ENCODE data around the gene AGAP5. TPM values are rescaled to one million over a fixed set of nuclear protein-coding genes. Genes with fewer than 3 reads are reported as not detected.

AGAP5 gene
- total and polyA plus RNA-seq, 2 of the 13 experiments (the other 11 are each of a cell fraction or from before 2014, with no cell fraction given): 5.3 to 7.9 TPM

DNA sequence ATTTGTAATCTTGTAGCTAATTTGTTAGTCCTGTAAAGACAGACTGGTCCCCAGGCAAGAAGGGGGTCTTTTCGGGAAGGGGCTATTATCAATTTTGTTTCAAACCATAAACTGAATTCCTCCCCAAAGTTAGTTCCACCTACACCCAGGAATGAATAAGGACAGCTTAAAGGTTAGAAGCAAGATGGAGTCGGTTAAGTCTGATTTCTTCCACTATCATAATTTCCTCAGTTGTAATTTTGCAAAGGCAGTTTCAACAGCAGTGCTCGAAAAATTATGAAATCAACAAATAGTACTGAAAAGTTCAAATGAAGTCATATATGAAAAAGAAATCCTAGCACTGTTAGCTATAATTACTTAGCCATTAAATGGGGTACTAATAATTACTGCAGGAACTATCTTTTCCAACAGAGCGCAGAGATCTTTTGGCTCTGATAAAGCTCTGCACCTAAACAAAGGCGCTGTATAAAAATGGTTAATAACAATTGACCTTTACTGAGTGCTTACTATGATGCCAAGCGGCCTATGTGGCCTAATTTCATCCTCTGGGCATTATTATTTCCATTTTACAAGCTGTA lies 45.5 kb upstream of the AGAP5 start (continued):
- TF ChIP-seq NR2F6 (IDR thresholded peaks at IDR 0.05): no peak
- no peak for TF ChIP-seq NR2F6 (CRISPR knock-in tag; IDR thresholded peaks at IDR 0.05)
- TF ChIP-seq, protein P1, sequence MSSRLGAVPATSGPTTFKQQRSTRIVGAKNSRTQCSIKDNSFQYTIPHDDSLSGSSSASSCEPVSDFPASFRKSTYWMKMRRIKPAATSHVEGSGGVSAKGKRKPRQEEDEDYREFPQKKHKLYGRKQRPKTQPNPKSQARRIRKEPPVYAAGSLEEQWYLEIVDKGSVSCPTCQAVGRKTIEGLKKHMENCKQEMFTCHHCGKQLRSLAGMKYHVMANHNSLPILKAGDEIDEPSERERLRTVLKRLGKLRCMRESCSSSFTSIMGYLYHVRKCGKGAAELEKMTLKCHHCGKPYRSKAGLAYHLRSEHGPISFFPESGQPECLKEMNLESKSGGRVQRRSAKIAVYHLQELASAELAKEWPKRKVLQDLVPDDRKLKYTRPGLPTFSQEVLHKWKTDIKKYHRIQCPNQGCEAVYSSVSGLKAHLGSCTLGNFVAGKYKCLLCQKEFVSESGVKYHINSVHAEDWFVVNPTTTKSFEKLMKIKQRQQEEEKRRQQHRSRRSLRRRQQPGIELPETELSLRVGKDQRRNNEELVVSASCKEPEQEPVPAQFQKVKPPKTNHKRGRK (CRISPR knock-in tag; IDR thresholded peaks at IDR 0.05): no peak
- no peak for TF ChIP-seq SUZ12 (IDR thresholded peaks at IDR 0.05; ENCODE audit: low read depth, low read length)
- TF ChIP-seq CREM (IDR thresholded peaks at IDR 0.05): no peak
- TF ChIP-seq CREM (CRISPR knock-in tag; IDR thresholded peaks at IDR 0.05): no peak
- TF ChIP-seq ZNF713 (CRISPR knock-in tag; IDR thresholded peaks at IDR 0.05): no peak
- no peak for TF ChIP-seq ZFP41 (CRISPR knock-in tag; IDR thresholded peaks at IDR 0.05; ENCODE audit: borderline replicate concordance)
- no peak for TF ChIP-seq SIN3B (IDR thresholded peaks at IDR 0.05; ENCODE audit: low read length)
- no peak for TF ChIP-seq MEIS1 (CRISPR knock-in tag; IDR thresholded peaks at IDR 0.05; ENCODE audit: borderline replicate concordance)
- TF ChIP-seq SMYD3 (CRISPR knock-in tag; IDR thresholded peaks at IDR 0.05): 0 out of 2 replicates have a peak, but pooled peaks have one; percentile 37
- TF ChIP-seq, protein P2, sequence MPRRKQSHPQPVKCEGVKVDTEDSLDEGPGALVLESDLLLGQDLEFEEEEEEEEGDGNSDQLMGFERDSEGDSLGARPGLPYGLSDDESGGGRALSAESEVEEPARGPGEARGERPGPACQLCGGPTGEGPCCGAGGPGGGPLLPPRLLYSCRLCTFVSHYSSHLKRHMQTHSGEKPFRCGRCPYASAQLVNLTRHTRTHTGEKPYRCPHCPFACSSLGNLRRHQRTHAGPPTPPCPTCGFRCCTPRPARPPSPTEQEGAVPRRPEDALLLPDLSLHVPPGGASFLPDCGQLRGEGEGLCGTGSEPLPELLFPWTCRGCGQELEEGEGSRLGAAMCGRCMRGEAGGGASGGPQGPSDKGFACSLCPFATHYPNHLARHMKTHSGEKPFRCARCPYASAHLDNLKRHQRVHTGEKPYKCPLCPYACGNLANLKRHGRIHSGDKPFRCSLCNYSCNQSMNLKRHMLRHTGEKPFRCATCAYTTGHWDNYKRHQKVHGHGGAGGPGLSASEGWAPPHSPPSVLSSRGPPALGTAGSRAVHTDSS (CRISPR knock-in tag; conservative IDR thresholded peaks at IDR 0.05): no peak
- TF ChIP-seq, protein P3, sequence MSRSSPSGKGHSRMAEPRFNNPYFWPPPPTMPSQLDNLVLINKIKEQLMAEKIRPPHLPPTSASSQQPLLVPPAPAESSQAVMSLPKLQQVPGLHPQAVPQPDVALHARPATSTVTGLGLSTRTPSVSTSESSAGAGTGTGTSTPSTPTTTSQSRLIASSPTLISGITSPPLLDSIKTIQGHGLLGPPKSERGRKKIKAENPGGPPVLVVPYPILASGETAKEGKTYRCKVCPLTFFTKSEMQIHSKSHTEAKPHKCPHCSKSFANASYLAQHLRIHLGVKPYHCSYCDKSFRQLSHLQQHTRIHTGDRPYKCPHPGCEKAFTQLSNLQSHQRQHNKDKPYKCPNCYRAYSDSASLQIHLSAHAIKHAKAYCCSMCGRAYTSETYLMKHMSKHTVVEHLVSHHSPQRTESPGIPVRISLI (CRISPR knock-in tag; IDR thresholded peaks at IDR 0.05; ENCODE audit: borderline replicate concordance): no peak
- TF ChIP-seq, protein P4, sequence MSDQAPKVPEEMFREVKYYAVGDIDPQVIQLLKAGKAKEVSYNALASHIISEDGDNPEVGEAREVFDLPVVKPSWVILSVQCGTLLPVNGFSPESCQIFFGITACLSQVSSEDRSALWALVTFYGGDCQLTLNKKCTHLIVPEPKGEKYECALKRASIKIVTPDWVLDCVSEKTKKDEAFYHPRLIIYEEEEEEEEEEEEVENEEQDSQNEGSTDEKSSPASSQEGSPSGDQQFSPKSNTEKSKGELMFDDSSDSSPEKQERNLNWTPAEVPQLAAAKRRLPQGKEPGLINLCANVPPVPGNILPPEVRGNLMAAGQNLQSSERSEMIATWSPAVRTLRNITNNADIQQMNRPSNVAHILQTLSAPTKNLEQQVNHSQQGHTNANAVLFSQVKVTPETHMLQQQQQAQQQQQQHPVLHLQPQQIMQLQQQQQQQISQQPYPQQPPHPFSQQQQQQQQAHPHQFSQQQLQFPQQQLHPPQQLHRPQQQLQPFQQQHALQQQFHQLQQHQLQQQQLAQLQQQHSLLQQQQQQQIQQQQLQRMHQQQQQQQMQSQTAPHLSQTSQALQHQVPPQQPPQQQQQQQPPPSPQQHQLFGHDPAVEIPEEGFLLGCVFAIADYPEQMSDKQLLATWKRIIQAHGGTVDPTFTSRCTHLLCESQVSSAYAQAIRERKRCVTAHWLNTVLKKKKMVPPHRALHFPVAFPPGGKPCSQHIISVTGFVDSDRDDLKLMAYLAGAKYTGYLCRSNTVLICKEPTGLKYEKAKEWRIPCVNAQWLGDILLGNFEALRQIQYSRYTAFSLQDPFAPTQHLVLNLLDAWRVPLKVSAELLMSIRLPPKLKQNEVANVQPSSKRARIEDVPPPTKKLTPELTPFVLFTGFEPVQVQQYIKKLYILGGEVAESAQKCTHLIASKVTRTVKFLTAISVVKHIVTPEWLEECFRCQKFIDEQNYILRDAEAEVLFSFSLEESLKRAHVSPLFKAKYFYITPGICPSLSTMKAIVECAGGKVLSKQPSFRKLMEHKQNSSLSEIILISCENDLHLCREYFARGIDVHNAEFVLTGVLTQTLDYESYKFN (CRISPR knock-in tag; conservative IDR thresholded peaks at IDR 0.05): no peak
- no peak for TF ChIP-seq FOSL2 (CRISPR knock-in tag; IDR thresholded peaks at IDR 0.05)
- TF ChIP-seq, protein P5, sequence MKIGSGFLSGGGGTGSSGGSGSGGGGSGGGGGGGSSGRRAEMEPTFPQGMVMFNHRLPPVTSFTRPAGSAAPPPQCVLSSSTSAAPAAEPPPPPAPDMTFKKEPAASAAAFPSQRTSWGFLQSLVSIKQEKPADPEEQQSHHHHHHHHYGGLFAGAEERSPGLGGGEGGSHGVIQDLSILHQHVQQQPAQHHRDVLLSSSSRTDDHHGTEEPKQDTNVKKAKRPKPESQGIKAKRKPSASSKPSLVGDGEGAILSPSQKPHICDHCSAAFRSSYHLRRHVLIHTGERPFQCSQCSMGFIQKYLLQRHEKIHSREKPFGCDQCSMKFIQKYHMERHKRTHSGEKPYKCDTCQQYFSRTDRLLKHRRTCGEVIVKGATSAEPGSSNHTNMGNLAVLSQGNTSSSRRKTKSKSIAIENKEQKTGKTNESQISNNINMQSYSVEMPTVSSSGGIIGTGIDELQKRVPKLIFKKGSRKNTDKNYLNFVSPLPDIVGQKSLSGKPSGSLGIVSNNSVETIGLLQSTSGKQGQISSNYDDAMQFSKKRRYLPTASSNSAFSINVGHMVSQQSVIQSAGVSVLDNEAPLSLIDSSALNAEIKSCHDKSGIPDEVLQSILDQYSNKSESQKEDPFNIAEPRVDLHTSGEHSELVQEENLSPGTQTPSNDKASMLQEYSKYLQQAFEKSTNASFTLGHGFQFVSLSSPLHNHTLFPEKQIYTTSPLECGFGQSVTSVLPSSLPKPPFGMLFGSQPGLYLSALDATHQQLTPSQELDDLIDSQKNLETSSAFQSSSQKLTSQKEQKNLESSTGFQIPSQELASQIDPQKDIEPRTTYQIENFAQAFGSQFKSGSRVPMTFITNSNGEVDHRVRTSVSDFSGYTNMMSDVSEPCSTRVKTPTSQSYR (CRISPR knock-in tag; IDR thresholded peaks at IDR 0.05; ENCODE audit: borderline replicate concordance): no peak
- TF ChIP-seq HOXA5 (CRISPR knock-in tag; IDR thresholded peaks at IDR 0.05): no peak
- TF ChIP-seq STAG1 (CRISPR knock-in tag; IDR thresholded peaks at IDR 0.05): no peak
- no peak for TF ChIP-seq FIP1L1 (IDR thresholded peaks at IDR 0.05; ENCODE audit: borderline replicate concordance, insufficient read depth, low read depth, low read length)

All from HepG2 (cell line).